ENCODE measurements around the gene PHF19. TPM values are rescaled to one million over a fixed set of nuclear protein-coding genes. Genes with fewer than 3 reads are reported as not detected.

The PHF19 gene
- total RNA-seq, 1 donor from 2014 or later = 86.2 TPM

GRCh38 chr9:120898396-120898795 is 21.4 kb upstream of the PHF19 start:
- no peak for TF ChIP-seq CTCF (conservative IDR thresholded peaks at IDR 0.05; ENCODE audit: low read depth, low read length)
- no peak for DNase-seq (ENCODE audit: low read depth)
- H3K4me3 ChIP-seq (ENCODE audit: low read depth, low read length) = no peak overlapping the region

GRCh38 chr9:120895951-120896350 is 19.0 kb upstream of the PHF19 start:
- DNase-seq (ENCODE audit: low read depth) = no peak
- H3K4me3 ChIP-seq (ENCODE audit: low read depth, low read length) = no peak overlapping the region
- no peak for TF ChIP-seq CTCF (conservative IDR thresholded peaks at IDR 0.05; ENCODE audit: low read depth, low read length)

GRCh38 chr9:120894321-120895148 is 17.5 kb upstream of the PHF19 start:
- TF ChIP-seq CTCF (conservative IDR thresholded peaks at IDR 0.05; ENCODE audit: low read depth, low read length) = no peak
- no peak overlapping the region for H3K4me3 ChIP-seq (ENCODE audit: low read depth, low read length)
- DNase-seq (ENCODE audit: low read depth) = no peak

DNA sequence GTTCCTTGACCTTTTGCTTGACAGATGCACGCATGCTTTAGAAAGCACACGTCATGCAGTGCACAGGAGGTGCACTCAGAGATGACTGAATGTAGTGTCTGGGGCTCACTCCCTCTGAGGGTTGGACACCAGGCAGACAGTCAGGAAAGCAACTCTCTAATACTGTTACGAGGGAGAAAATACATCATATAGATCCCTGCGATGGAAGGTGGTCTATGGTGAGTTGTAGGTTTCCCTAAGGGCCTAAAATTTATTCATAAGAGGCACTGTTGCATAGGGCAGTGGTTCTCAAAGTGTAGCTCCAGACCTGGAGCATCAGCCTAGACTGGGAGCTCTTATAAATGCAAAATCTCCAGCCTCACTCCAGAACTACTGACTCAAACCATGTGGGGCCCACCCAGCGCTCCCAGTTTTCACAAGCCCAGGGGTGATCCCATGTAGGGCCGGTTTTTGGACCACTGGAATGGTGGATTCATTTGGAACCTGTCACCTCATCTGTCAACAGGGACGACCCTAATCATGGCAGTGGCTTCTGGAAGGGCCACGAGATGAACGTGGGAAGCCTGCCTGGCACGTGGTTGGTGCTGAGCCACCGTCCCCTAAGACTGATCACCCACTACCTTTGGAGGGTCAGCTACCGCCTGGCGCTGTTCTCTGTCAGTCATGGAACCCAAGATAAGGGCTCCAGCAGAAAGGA is 16.8 kb upstream of the PHF19 start:
- DNase-seq (ENCODE audit: low read depth) = no peak
- no peak for TF ChIP-seq CTCF (conservative IDR thresholded peaks at IDR 0.05; ENCODE audit: low read depth, low read length)
- no peak overlapping the region for H3K4me3 ChIP-seq (ENCODE audit: low read depth, low read length)

DNA sequence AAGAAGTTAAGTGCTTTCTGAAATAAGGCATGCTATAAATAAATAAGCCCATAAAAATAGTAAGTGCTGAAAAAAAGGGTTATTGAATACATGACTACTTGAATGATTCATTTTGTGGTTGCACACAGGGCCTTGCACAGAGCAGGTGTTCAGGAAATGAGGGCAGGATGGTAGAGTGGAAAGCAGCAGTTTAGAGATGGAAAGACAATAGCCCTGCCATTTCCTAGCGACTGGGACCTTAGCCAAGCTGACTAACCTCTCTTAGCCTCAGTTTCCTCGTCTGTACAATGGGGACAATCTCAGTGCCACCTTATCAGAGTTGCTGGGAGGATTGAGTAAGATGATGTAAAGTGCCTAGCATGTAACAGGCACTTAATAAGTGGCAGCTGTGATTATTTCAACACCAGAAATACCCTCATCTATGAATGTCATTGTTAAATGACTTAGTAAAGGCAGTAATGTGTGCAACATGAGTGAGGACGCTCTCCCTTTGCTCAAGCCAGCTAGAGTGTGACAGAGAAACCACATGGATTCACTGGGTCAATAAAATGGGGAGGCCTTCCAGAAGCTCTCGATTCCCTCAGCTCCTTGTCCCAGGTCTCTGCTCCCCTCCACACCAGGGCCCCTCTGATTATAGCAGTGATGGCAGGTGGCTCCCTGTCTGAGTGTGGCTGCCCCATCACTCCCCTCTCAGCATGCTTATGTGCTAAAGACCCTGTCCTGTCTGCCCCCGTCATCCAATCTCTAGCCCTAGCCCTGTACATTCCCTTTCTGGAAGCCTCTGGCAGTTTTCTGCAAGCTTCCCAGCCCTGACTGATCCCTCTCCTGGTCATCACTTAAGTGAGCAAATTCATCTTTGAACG is 16.0 kb upstream of the PHF19 start:
- DNase-seq (ENCODE audit: low read depth) = no peak
- H3K4me3 ChIP-seq (ENCODE audit: low read depth, low read length) = no peak overlapping the region
- no peak for TF ChIP-seq CTCF (conservative IDR thresholded peaks at IDR 0.05; ENCODE audit: low read depth, low read length)

GRCh38 chr9:120891884-120892747 is 15.1 kb upstream of the PHF19 start:
- H3K4me3 ChIP-seq (ENCODE audit: low read depth, low read length) = no peak overlapping the region
- DNase-seq (ENCODE audit: low read depth) = no peak
- TF ChIP-seq CTCF (conservative IDR thresholded peaks at IDR 0.05; ENCODE audit: low read depth, low read length) = no peak

Measured in epithelial cell of proximal tubule (primary cell).